ENCODE results near the gene NPC1L1.

NPC1L1 gene

GRCh38 chr7:44537442-44537841 is 3.7 kb downstream of the NPC1L1 start:
- no peak for DNase-seq (ENCODE audit: low read depth in 1 of 2, low spot score in 1 of 2)
- Histone ChIP-seq H3K27ac (replicated peaks) (no peak overlapping the region), H3K4me3 (replicated peaks; ENCODE audit: insufficient read depth, low read length) (no peak overlapping the region), H3K27me3 (ENCODE audit: insufficient read depth, poor library complexity, severe bottlenecking) (no peaks in the 10 kb centered on the region)
- TF ChIP-seq CTCF (IDR thresholded peaks at IDR 0.05; ENCODE audit: insufficient read depth, low read length) (no peak), GABPA (IDR thresholded peaks at IDR 0.05; ENCODE audit: low read depth) (no peak), REST (IDR thresholded peaks at IDR 0.05; ENCODE audit: insufficient replicate concordance, low read depth) (no peak), POLR2AphosphoS5 (IDR thresholded peaks at IDR 0.05; ENCODE audit: low read depth) (no peak), SPI1 (IDR thresholded peaks at IDR 0.05; ENCODE audit: borderline replicate concordance, low read depth) (no peak)

- H3K4me3 ChIP-seq (replicated peaks; ENCODE audit: insufficient read depth, low read length): no peak overlapping the region
- TF ChIP-seq SPI1 (IDR thresholded peaks at IDR 0.05; ENCODE audit: borderline replicate concordance, low read depth) (no peak), GABPA (IDR thresholded peaks at IDR 0.05; ENCODE audit: low read depth) (no peak), REST (IDR thresholded peaks at IDR 0.05; ENCODE audit: insufficient replicate concordance, low read depth) (no peak), POLR2AphosphoS5 (IDR thresholded peaks at IDR 0.05; ENCODE audit: low read depth) (no peak), CTCF (IDR thresholded peaks at IDR 0.05; ENCODE audit: insufficient read depth, low read length) (no peak)
- DNase-seq (ENCODE audit: low read depth in 1 of 2, low spot score in 1 of 2): no peak
- no peaks in the 10 kb centered on the region for H3K27me3 ChIP-seq (ENCODE audit: insufficient read depth, poor library complexity, severe bottlenecking)
- H3K27ac ChIP-seq (replicated peaks): no peak overlapping the region
These were observed 5.0 kb downstream of the NPC1L1 start for GRCh38 chr7:44536090-44536489.

GRCh38 chr7:44535348-44536064 is 5.6 kb downstream of the NPC1L1 start:
- TF ChIP-seq REST (IDR thresholded peaks at IDR 0.05; ENCODE audit: insufficient replicate concordance, low read depth) (no peak), POLR2AphosphoS5 (IDR thresholded peaks at IDR 0.05; ENCODE audit: low read depth) (no peak), CTCF (IDR thresholded peaks at IDR 0.05; ENCODE audit: insufficient read depth, low read length) (no peak), SPI1 (IDR thresholded peaks at IDR 0.05; ENCODE audit: borderline replicate concordance, low read depth) (no peak), GABPA (IDR thresholded peaks at IDR 0.05; ENCODE audit: low read depth) (no peak)
- H3K27me3 ChIP-seq (ENCODE audit: insufficient read depth, poor library complexity, severe bottlenecking): no peaks in the 10 kb centered on the region
- no peak for DNase-seq (ENCODE audit: low read depth in 1 of 2, low spot score in 1 of 2)
- no peak overlapping the region for H3K27ac ChIP-seq (replicated peaks)
- H3K4me3 ChIP-seq (replicated peaks; ENCODE audit: insufficient read depth, low read length): no peak overlapping the region
